M059J (cell line): Measurements from ENCODE around the gene ANXA2. TPM values are rescaled to one million over a fixed set of nuclear protein-coding genes. Genes with fewer than 3 reads are reported as not detected.
"Not testable (repeated sequence)": the region's sequence is repeated elsewhere in the genome, so short reads cannot be mapped to it uniquely, and the experiment has no call there.

Experiments
- DNase-seq: peaks from one replicate; pipeline ENCODE4 v3.0.0-alpha.2; 2012; ENCODE audit warnings: low read depth
- total RNA-seq: library from RNA; depleted of rRNA; stranded (reverse); fragments of >200 nt; shearing (Covaris generic); gene quantifications from 2 replicates; pipeline ENCODE4 v1.2.3, GENCODE V29; 2014

Gene ANXA2
- total RNA-seq, 1 experiment from 2014 or later = 2,950 TPM

DNA sequence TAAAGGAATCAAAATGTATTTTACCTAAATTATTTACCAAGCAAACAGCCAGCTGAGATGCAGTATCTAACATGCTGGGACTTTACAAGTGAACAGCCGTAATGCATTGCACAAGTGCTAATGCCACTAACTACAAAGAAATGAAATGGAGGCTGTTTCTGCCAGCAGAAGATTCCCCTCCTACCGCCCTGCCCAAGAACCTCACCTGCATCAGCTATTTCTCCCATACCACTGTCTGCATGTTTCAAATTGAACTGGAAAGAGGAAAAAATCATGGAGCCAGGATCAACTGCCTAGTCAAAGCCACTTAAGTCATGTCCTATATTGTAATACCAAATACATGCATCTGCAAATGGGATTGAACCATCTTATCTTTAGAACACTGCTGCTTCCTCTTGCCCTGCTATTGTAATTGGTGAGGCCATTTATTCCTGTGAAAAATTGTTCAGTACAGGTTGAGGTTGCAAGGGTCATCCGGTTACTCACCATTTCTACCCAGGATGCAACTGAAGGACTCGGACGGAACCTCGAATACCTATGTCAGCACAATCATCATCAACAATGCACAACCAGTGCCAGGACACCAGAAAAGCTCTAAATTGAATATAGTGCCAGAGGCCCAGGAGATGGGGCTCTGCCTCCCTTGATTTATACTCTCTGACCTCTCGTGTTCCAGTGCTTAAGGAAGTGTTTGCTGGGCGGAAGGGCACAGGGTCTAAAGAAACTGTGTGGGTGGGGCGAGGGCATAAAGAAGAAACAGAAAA, 27.5 kb downstream of the ANXA2 start:
- DNase-seq = peak; percentile 73

DNA sequence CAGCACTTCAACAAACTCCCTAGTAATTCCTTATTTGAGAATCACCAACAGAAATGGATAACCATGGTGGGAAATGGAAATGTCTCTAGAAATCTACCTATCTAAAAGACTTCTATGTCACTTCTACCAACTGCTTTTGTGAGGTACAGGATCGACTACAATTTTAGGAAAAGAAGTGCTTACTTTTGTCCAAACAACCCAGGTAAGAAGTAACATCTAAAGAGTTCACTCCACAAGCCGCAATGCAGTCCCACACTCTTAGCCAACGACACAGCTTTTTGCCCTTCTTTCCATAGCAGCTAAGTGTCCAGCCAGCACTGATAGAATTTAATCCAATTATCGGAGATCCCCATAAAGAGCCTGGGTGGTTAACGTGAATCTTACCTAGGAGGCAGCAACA, 28.1 kb downstream of the ANXA2 start:
- DNase-seq = no peak

DNA sequence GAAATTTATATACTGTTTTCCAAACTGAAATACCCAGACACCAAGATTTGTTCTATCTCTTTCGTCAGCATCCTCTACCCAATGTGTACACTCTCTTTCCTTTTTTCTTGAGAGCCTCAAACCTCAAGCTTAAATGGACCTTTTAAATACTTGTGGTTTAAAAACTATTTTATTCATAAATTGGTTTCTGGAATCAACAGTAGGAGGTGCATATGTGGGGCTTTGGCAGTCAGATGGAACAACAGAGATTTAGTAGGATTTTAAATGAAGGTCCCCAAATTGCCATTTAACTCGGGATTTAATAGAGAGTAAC, 33.2 kb downstream of the ANXA2 start:
- DNase-seq = no peak

DNA sequence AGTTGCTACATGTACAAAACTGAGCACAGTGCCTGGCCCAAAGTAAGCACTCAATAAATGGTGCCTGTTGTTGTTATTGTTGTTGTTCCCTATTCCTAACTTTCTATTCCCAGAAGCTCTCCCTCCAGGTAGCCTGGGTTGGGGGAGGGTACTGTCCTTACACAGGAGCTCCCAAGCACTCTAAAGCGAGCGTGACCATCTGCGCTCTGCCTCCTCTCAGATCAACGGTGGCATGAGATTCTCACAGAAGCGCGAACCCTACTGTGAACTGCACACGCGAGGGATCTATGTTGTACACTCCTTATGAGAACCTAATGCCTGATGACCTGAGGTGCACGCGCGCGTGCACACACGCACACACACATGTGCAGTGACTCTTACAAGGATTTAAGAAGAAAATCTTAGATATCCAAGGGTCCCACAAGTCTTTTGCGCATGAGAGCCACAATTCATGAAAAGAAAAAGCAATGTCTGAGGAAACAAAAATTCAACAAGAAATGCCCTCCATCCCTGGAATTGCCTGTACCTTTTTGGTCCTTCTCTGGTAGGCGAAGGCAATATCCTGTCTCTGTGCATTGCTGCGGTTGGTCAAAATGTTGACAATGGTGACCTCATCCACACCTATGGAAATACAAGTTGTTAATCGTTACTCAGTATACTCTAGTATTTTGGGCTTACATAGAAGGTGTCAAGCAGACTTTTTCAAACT, 33.7 kb downstream of the ANXA2 start:
- DNase-seq = no peak

DNA sequence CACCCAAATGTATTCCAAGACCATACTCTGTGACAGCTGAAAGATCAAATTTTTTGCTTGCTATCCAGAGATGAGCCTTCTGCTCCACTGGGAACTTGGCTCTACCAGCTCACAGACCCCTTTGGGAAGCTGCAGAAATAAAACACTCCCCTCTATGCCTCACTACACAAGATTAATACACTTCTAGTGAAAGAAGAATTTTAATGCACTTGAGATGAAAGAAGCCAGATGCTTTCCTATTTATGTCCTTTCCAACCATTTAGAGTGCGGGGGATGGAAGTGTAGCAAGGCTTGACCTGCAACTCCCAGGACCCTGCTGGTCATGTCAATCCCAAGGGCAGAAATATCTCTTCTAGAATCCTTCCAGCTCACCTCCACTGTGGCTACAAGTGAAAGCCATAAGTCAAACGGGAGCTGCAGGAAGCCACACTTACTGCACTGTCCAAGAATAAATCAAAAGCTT, 34.7 kb downstream of the ANXA2 start:
- DNase-seq = no peak

DNA sequence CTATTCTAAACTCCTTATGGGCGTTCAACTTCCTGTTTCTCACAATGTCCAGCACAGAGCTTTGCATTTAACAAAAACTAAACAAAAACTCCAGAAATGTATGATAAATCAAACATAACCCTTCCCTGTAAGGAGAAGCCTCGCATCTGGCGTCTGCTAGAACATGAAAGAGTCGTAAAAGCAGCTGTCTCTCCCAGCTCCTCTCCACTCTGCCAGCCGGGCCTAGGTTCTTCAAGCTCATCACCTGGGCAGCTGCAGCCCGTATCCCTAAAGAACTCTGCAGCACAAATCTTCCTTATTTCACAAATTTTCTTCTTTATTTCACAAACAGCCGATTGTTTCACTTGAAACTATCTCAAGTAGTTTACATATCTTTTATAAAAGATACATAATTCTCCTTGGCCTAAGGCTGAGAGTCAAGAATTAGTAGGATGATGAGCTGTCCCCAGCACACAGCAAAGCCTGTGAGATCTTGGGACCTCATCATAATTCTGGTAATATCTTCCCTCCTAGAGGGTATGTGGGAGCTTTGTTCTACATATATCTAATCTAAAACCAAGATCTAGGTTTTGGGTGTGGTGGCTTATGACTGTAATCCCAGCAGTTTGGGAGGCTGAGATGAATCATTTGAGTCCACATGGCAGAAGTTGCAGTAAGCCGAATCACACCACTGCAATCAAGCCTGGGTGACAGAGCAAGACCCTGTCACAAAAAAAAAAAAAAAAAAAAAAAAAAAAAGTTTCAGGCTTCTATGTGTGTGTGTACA, 35.3 kb downstream of the ANXA2 start:
- peak; percentile 86 for DNase-seq

DNA sequence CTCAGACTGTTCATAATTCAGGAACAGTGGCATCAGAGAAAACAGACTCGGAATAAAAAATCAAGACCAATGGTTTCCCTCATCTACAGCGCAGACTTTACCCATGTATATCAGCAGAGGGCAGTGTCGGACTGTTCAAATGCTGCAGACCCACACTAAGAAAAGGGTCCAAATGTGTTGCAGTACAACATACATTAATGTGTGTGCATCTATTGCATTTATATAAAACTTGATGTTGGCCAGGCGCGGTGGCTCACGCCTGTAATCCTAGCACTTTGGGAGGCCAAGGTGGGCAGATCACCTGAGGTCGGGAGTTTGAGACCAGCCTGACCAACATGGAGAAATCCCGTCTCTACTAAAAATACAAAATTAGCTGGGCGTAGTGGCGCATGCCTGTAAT, 38.0 kb downstream of the ANXA2 start:
- DNase-seq = not testable (repeated sequence)

DNA sequence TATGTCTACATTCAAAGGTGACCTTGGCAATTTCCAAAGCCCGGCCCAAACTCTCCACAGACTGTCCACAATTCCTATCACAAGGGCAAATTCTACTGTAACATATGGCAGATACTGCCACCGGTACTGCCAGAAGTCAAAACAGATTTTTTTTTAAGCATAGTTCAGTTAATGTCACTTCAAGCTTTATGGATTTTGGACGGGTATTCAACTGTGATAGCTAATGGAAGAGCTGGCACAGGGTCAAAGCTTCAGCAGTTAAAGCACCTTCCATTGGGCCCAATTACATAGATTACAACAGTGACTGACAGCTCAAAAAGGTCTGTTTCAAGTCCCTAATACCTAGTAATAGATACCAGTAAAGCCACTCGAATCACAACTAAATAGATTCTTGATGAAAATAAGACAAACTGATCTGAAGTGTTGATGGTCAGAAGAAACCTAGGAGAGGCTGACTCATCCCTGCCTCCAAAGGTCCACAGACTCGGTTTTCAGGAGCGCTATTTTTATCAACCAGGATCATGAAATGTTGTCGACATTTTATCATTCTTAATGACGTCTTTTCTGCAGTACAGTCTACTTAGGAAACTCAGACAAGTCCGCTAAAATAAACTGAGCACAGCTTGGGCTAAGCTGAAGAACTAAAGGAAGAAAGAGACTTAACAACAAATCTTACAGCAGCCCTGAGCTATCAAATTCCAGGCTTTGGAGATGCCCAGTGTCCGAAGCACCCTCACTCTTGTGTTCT, 38.7 kb downstream of the ANXA2 start:
- DNase-seq = peak; percentile 63

DNA sequence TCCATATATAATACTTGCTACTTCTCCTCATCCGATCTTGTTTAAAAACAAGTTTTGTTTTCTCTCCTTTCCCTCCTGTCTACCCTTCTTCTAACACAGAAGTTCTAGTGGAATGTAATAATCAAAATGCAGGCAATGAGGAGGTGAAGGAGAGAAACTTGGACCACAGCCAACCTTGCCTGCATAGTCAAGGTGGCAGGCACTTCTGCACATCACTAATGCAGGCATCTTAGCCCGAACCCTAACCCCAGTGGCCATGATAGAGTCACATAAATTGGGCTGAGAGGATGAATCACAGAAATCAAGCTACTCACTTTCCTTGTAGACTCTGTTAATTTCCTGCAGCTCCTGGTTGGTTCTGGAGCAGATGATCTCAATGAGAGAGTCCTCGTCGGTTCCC, 41.0 kb downstream of the ANXA2 start:
- no peak for DNase-seq

DNA sequence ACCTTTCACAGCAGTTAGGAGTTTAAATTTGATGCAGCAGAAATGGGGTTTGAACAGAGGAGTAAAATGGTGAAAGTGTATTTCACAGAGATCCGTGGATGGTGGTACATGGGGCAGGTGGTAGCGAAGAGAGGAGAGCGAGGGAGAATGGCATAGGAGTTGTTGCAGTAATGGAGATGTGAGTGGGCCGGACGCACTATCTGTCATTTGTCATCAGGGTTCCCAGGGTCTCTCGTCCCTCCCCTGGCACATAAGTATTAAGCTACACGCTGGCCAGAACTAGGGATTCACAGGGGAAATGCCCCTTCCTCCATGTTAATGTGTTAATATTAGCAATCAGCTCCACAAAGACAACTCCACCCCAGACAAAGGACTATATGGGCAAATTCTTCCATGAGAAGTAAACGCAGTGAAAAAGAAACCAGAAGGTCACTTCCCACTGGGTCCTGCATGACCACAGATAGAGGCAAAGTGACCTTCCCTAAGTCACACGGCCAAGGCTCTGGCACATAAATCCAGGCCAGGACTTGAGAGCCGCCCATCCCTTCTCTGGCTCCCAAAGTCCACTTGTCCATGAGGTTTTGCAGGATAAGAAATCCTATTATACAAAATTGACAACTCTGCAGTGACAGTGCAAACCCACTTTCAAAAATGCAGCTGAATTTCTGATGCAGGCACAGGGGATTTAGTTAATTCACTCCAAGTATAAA, 42.5 kb downstream of the ANXA2 start:
- no peak for DNase-seq

DNA sequence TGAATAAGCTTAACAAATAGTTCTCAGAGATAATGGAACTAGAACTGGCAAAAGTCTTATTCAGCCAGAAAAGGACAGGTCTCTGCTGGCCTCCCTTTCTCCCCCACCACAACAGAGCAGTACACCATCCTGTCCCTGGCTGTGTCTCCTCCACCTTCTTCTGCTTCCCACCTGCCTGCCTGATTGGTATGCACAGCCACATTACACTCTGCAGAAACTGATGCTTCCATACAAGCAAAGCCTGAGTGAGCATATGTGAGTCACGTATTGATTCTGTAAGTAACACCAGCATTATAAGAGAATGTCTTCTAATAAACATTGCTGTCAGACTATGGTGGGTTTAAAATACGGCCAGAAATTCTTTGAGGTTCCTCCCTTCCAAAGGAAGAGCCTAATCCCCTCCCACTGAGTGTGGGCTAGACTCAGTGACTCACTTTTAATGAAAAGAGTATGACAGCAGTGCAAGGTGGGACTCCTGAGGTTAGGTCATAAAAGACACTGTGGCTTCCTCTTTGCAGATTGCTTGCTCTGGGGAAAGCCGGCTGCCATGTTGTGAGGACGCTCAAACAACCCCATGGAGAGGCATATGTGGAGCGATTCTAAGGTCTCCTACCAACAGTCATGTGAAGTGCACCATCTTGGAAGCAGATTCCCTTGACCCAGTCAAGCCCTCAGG, 44.4 kb downstream of the ANXA2 start:
- peak; percentile 68 for DNase-seq

DNA sequence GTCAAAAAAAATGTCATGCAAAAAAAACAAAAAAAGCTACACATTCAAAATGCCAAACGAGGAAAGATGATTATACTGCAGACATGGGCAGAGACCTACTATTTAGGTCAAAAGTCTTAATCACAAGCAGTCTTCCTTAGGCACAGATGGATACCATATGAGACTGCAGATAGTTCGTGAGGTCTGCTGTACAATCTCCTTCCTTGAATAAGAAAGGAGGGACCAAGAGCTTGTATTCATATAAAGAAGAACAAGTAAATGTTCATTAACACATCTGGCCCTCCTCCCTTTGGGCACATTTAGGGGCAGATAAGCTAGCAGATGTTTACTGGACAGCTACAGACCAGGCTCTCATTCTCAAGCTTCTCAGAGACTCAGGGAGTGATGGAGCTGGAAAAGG, 45.3 kb downstream of the ANXA2 start:
- no peak for DNase-seq

DNA sequence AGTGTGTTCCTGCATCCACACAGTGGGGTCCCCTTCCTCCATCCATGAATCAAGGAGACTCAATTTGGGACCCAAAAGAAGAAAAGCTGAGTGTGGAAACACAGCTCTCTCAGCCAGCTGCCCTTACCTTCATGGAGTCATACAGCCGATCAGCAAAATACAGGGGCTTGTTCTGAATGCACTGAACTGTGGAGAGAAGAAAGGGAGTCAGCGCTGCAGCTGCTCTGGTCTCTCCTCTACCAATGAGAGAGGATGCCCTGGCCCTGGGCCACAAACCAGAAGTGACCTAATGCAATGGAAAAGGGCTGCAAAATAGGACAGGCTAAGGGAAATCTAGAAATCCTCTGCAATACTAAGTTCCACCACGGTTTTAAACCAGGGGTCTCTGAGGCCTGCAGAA, 46.7 kb downstream of the ANXA2 start:
- DNase-seq = no peak

DNA sequence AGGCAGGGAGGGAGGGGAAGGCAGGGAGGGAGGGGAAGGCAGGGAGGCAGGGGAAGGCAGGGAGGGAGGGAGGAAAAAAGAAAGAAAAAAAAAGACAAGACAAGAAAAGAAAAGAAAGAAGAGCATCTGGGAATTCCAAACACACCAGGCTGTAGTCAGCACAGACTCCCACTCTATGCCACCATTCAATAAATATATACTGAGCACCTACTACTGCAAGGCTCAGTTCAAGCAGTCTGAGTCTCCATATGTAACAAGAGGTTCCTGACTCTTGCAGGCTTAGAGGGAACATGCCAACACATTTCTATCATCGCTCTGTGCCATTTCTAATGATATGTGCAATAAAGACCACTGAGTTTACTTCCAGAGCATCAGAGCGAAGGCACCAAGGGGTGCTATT, 47.7 kb downstream of the ANXA2 start:
- no peak for DNase-seq

DNA sequence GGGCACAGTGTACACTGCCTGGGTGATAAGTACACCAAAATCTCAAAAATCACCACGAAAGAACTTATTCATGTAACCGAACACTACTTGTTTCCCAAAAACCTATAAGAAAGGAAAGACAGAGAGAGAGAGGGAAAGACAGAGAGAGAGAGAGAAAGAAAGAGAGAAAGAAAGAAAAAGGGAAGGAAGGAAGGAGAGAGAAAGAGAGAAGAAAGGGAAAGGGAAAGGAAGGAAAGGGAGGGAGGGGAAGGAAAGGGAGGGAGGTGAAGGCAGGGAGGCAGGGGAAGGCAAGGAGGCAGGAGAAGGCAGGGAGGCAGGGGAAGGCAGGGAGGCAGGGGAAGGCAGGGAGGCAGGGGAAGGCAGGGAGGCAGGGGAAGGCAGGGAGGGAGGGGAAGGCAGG, 48.2 kb downstream of the ANXA2 start:
- no peak for DNase-seq

DNA sequence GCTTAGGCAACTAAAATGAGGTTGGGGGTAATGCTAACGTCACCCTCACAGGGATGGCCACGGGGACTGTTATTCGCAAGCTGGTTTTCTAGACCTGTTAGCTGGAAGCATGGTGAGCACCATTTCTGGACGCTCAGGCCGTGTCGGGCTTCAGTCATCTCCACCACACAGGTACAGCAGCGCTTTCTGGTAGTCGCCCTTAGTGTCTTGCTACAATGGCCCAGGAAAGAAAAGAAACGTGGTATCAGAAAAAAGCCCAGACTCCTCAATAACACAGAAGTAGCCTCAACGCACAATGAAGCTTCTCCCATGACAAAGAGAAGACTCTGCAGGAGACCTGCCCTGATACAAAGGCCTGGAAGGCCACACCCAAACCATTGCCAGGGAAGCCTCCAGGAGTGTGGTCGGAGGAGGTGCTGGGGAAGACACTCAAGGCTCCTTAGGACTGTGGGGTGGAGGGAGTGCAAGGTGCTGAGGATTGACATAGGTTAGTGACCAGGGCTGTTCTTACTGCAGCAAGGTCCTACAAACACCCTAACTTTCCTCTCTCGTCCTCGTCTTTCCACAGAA, 50.2 kb downstream of the ANXA2 start:
- no peak for DNase-seq

DNA sequence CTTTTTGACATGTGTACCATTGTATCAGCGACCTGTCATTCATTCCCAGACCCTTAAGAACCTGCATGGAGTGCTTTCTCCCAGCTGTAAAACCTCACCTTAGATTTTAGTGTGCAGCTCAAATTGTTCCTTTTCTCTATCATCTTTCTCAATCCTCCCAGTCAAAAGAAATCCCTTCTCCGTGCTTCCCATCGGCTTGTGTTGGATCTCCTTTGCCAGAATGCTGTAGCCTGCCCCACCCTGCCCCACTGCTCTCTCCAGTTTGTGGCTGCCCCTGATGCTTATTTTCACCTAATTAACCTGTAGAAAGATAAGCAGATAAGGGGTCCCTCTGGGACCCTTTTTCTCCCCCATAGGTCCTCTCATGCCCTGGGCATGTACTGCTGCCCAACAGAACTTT, 51.1 kb downstream of the ANXA2 start:
- no peak for DNase-seq

DNA sequence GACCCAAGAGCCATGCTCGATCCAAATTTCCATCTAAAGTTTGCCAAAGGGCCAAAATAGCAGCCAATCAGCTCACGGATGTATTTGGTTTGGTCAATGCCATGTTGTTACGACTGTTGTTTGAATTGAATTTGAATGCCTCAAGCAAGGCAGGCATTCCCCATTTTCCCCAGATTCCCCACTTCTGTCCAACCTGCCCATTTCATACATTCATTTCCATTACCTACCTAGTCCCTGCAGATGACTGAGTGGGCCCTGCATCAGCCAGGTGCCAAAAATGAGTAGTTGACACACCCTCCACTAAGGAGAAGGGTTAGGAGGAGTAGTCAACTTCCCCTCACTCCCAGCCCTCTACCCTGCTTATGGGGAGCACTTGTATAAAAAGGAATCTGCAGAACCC, 51.7 kb downstream of the ANXA2 start:
- no peak for DNase-seq

DNA sequence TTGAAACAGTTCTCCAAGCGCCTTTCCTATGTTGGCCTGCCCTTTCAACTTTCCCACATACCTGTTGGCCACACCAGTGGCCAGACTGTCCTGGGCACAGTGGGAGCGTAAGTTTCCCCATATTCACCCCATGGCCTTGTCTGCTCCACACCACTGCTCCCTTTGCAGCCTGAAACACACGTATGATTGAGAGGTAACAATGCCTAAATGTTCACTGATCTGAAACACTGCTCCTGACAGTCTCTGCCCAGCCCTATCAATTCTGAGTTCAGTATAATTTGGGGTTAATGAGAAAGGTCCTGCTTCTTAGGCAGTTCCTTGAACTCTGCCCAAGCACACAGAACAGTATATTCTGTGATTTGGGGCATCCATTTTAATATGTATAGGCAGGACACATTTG, 52.2 kb downstream of the ANXA2 start:
- no peak for DNase-seq

DNA sequence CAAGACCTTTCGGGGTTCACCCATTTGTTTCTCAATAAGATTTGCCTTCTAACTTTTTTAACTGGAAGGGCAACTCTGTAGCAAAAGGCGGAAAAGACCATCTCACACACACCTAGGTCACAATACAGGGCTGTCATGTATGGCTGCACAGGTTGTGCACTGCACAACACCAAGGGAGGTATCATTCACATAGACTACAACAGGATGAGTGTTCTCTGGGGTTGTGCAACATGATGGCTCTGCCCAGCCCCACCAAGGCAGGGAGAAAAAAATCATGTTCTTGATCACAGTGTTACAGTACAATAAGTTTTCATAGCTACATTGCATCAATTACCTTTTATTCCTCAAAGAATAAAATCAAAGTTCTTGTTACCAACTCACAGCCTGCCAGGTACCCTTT, 52.8 kb downstream of the ANXA2 start:
- no peak for DNase-seq

DNA sequence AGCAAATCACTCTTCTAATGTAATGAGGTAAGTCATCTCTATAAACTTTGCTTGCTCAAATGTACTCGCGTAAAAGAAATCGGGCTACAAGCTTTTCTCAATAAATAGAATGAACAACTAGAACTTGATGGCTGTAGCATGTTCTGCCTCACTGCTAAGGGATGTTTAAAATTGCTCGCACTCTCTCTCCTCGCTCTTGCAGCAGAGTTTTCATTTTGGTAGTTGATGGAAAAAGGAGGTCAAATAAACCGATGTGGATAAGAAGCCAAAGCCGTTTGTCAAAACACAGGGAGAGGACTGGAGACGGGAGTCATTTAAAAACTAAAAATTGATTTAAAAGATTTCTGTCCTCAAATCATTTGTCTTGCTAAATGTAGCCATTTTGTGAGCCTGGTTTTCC, 53.3 kb downstream of the ANXA2 start:
- no peak for DNase-seq
